GM21825 (cell line): Measurements from ENCODE around the gene C1orf174.
A peak's percentile ranks its signal among the peaks of the same experiment; 100 is the strongest.

Experiments used
- ATAC-seq: cut with Tn5 transposase; IDR thresholded peaks from one replicate; pipeline ENCODE4 v1.9.1; 2021; ENCODE audit warnings: mild to moderate bottlenecking, moderate library complexity; ENCODE audit not compliant: unreplicated experiment

C1orf174 gene

GRCh38 chr1:3900150-3900968 lies at the start of gene C1orf174:
C1orf174 (minus strand) TSS chr1:3900272; CDS start chr1:3900186, 86 bp downstream.
- peak; percentile 59 for ATAC-seq

- no peak for ATAC-seq
Observed at GRCh38 chr1:3948344-3948743, 48.3 kb upstream of the C1orf174 start.

- ATAC-seq, result no peak
Observed at GRCh38 chr1:3945916-3946840, 46.1 kb upstream of the C1orf174 start.

- no peak for ATAC-seq
Observed at GRCh38 chr1:3945222-3945621, 45.1 kb upstream of the C1orf174 start.

GRCh38 chr1:3944578-3945125 lies 44.6 kb upstream of the C1orf174 start:
- ATAC-seq, result no peak

- ATAC-seq, result no peak
Observed at GRCh38 chr1:3943806-3944577, 43.9 kb upstream of the C1orf174 start.

GRCh38 chr1:3943123-3943431 lies 43.0 kb upstream of the C1orf174 start:
- no peak for ATAC-seq

- ATAC-seq, result no peak
Observed at GRCh38 chr1:3942416-3943122, 42.5 kb upstream of the C1orf174 start.

- ATAC-seq, result no peak
Observed at GRCh38 chr1:3940754-3941345, 40.8 kb upstream of the C1orf174 start.

- no peak for ATAC-seq
Observed at GRCh38 chr1:3940081-3940753, 40.1 kb upstream of the C1orf174 start.

GRCh38 chr1:3939242-3940080 lies 39.4 kb upstream of the C1orf174 start:
- no peak for ATAC-seq

- no peak for ATAC-seq
Observed at GRCh38 chr1:3932156-3932919, 32.3 kb upstream of the C1orf174 start.

GRCh38 chr1:3931007-3931912 lies 31.2 kb upstream of the C1orf174 start:
- ATAC-seq, result no peak

GRCh38 chr1:3930301-3931006 lies 30.4 kb upstream of the C1orf174 start:
- no peak for ATAC-seq

- ATAC-seq, result no peak
Observed at GRCh38 chr1:3929126-3929525, 29.1 kb upstream of the C1orf174 start.

GRCh38 chr1:3928586-3928985 lies 28.5 kb upstream of the C1orf174 start:
- ATAC-seq, result no peak
